Prostate gland (tissue), 2 donors: ENCODE measurements around the gene GALNT2.

Experiments used
- CTCF ChIP-seq, 4 experiments: fragments of 200-600 bp in 2 of 4; fragments of 450-650 bp in 2 of 4; sonication (generic) in 2 of 4; IDR thresholded peaks; 1 replicate in 3 of 4; 2 replicates in 1 of 4; pipeline ENCODE4 v1.5.1; 2016 to 2019; ENCODE audit warnings: antibody characterized with exemption in 4 of 4, mild to moderate bottlenecking in 2 of 4, moderate library complexity in 2 of 4
- POLR2A ChIP-seq: fragments of 450-650 bp; IDR thresholded peaks from one replicate; pipeline ENCODE4 v1.6.1; 2016; ENCODE audit warnings: antibody characterized with exemption, mild to moderate bottlenecking

DNA sequence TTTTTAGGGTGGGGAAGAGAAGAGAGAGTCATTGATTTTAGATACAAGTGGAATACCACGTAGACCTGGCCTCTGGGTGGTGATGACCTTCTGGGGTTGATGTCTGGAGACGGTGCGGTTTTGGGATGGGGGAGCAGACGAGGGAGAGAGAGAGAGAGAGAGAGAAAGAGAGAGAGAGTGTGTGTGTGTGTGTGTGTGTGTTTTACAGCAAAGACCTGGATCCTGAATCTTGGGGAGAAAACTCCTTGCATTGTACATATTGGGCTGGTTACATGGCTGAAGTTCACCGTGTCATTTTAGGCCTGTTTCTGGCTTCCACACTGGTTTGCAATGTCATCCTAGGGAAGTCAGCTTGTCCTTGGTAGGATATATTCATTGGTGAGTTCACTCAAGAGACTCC, 89.0 kb downstream of the GALNT2 start:
- no peak for TF ChIP-seq CTCF (IDR thresholded peaks at IDR 0.05)
- TF ChIP-seq POLR2A: no peak
